Ishikawa (cell line): ENCODE data around the gene KCNQ1.
A peak's percentile ranks its signal among the peaks of the same experiment; 100 is the strongest.

Source experiments
- CEBPB ChIP-seq: IDR thresholded peaks from 2 replicates; pipeline ENCODE4 v1.6.1; 2012
- CREB1 ChIP-seq: IDR thresholded peaks from 2 replicates; pipeline ENCODE4 v1.6.1; 2012; ENCODE audit warnings: low read depth
- EGR1 ChIP-seq: IDR thresholded peaks from 2 replicates; pipeline ENCODE4 v1.6.1; 2012
- EP300 ChIP-seq: IDR thresholded peaks from 2 replicates; pipeline ENCODE4 v1.6.1; 2012; ENCODE audit warnings: borderline replicate concordance
- FOXM1 ChIP-seq: IDR thresholded peaks from 2 replicates; pipeline ENCODE4 v1.6.1; 2012; ENCODE audit warnings: low read depth, borderline replicate concordance
- MAX ChIP-seq: IDR thresholded peaks from 2 replicates; pipeline ENCODE4 v1.6.1; 2012
- NFIC ChIP-seq: IDR thresholded peaks from 2 replicates; pipeline ENCODE4 v1.6.1; 2012
- RAD21 ChIP-seq: IDR thresholded peaks from 2 replicates; pipeline ENCODE4 v1.6.1; 2012; ENCODE audit warnings: low read depth
- TAF1 ChIP-seq: IDR thresholded peaks from 2 replicates; pipeline ENCODE4 v1.6.1; 2012; ENCODE audit warnings: low read depth, mild to moderate bottlenecking
- TCF12 ChIP-seq: IDR thresholded peaks from 2 replicates; pipeline ENCODE4 v1.6.1; 2012; ENCODE audit warnings: low read depth
- TEAD4 ChIP-seq: IDR thresholded peaks from 2 replicates; pipeline ENCODE4 v1.6.1; 2012
- USF1 ChIP-seq: IDR thresholded peaks from 2 replicates; pipeline ENCODE4 v1.6.1; 2012
- YY1 ChIP-seq: IDR thresholded peaks from 2 replicates; pipeline ENCODE4 v1.6.1; 2012; ENCODE audit warnings: low read depth
- ZBTB7A ChIP-seq: IDR thresholded peaks from 2 replicates; pipeline ENCODE4 v1.6.1; 2012; ENCODE audit warnings: low read depth
- TF ChIP-seq, protein P1 (sequence below): IDR thresholded peaks from 2 replicates; pipeline ENCODE4 v1.6.1; 2012; ENCODE audit warnings: low read depth, mild to moderate bottlenecking

Gene KCNQ1

DNA sequence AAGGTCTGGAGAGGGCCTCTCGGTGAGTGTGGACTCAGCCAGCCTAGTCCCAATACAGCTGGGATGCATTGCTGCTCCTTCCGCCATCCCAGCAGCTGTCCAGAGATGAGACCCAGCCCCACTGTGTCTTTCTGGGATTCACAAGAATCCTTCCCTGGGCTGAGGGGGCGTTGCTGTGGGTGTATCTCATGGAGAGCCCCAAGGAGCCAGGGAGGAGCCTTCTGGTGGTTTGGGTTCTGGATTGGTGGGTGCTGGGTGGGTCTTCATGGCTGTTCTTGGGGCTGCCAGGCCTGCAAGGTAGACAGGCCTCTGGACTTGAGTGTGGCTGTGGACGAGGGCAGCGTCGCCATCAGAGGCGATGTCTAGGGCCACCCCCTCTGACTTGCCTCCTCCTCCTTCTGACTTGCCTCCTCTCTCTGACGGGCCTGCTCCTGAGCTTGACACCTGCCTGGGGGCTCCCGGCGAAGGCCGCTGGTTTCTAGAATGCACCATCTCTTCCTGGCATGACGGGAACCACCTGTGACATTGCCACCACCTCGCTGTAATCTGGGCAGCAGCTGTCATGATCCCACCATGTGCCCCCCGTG lies 17.2 kb downstream of the KCNQ1 start:
- TF ChIP-seq NFIC (no peak), YY1 (no peak), CEBPB (no peak), TCF12 (no peak), CREB1 (no peak), TAF1 (no peak), EGR1 (no peak), ZBTB7A (no peak), EP300 (no peak), USF1 (no peak), MAX (no peak), RAD21 (no peak), FOXM1 (no peak), TEAD4 (no peak)
- TF ChIP-seq, protein P1, sequence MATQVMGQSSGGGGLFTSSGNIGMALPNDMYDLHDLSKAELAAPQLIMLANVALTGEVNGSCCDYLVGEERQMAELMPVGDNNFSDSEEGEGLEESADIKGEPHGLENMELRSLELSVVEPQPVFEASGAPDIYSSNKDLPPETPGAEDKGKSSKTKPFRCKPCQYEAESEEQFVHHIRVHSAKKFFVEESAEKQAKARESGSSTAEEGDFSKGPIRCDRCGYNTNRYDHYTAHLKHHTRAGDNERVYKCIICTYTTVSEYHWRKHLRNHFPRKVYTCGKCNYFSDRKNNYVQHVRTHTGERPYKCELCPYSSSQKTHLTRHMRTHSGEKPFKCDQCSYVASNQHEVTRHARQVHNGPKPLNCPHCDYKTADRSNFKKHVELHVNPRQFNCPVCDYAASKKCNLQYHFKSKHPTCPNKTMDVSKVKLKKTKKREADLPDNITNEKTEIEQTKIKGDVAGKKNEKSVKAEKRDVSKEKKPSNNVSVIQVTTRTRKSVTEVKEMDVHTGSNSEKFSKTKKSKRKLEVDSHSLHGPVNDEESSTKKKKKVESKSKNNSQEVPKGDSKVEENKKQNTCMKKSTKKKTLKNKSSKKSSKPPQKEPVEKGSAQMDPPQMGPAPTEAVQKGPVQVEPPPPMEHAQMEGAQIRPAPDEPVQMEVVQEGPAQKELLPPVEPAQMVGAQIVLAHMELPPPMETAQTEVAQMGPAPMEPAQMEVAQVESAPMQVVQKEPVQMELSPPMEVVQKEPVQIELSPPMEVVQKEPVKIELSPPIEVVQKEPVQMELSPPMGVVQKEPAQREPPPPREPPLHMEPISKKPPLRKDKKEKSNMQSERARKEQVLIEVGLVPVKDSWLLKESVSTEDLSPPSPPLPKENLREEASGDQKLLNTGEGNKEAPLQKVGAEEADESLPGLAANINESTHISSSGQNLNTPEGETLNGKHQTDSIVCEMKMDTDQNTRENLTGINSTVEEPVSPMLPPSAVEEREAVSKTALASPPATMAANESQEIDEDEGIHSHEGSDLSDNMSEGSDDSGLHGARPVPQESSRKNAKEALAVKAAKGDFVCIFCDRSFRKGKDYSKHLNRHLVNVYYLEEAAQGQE = no peak

DNA sequence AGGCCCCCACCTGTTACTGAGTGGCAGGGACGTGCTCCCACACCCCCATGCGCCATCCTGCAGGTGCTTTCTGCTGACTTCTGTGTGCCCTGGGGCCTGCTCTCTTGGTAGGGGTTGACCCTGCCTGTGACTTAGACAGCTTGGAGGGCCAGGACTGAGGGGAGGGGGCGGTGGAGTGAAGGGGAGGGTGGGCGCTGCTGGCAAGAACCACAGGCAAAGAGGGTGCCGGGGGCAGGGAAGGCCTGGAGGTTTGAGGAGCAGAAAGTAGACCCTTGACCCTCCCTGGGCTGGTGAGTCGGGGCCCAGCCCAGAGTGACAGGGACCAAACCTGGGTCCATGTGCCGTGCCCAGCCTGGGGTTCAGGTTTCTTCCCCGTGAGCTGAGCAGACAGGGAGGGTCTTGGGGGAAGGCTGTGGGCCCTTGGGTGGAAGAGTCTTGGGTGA lies 17.8 kb downstream of the KCNQ1 start:
- TF ChIP-seq TEAD4 = no peak
- TF ChIP-seq MAX = no peak
- TF ChIP-seq CEBPB = no peak
- no peak for TF ChIP-seq TCF12
- no peak for TF ChIP-seq NFIC
- no peak for TF ChIP-seq RAD21
- no peak for TF ChIP-seq USF1
- no peak for TF ChIP-seq EGR1
- TF ChIP-seq TAF1 = no peak
- no peak for TF ChIP-seq YY1
- TF ChIP-seq EP300 = no peak
- no peak for TF ChIP-seq CREB1
- no peak for TF ChIP-seq ZBTB7A
- TF ChIP-seq, protein P1 = no peak
- no peak for TF ChIP-seq FOXM1

- TF ChIP-seq TAF1 (no peak), TCF12 (no peak), NFIC (peak; percentile 65), CREB1 (no peak), USF1 (no peak), EP300 (no peak), TEAD4 (peak; percentile 61), YY1 (no peak), EGR1 (no peak), MAX (no peak), FOXM1 (no peak), RAD21 (no peak), ZBTB7A (0 out of 2 replicates have a peak, but pooled peaks have one; percentile 60), CEBPB (no peak)
- TF ChIP-seq, protein P1 = no peak
These were observed 18.4 kb downstream of the KCNQ1 start for GRCh38 chr11:2462986-2463765.
